Liver (tissue), 3 donors: Measurements from ENCODE around the gene CHST5.

Experiments used
- GABPA ChIP-seq, 2 donors: IDR thresholded peaks in 1 of 2; conservative IDR thresholded peaks in 1 of 2; 2 replicates each; pipeline ENCODE4 v1.6.1; 2016; ENCODE audit warnings: antibody characterized with exemption in 2 of 2, mild to moderate bottlenecking in 1 of 2, moderate library complexity in 1 of 2
- MAX ChIP-seq: IDR thresholded peaks from 2 replicates; pipeline ENCODE4 v1.6.1; 2016; ENCODE audit warnings: antibody characterized with exemption
- RAD21 ChIP-seq, 2 donors: IDR thresholded peaks; 2 replicates each; pipeline ENCODE4 v1.6.1; 2016; ENCODE audit warnings: antibody characterized with exemption in 2 of 2, mild to moderate bottlenecking in 2 of 2
- REST ChIP-seq: IDR thresholded peaks from 2 replicates; pipeline ENCODE4 v1.6.1; 2016; ENCODE audit warnings: antibody characterized with exemption, mild to moderate bottlenecking
- SP1 ChIP-seq: IDR thresholded peaks from 2 replicates; pipeline ENCODE4 v1.6.1; 2018; ENCODE audit warnings: antibody characterized with exemption, mild to moderate bottlenecking
- TAF1 ChIP-seq: conservative IDR thresholded peaks from 2 replicates; pipeline ENCODE4 v1.6.1; 2016; ENCODE audit warnings: antibody characterized with exemption, mild to moderate bottlenecking
- TF ChIP-seq, protein P1 (sequence below): fragments of 150-350 bp; IDR thresholded peaks from 2 replicates; pipeline ENCODE4 v1.5.1; 2017; ENCODE audit warnings: improper control_type of control experiment, low read depth, low read length; ENCODE audit not compliant: missing input control
- donor health status: healthy.
- donor health status: healthy.

DNA sequence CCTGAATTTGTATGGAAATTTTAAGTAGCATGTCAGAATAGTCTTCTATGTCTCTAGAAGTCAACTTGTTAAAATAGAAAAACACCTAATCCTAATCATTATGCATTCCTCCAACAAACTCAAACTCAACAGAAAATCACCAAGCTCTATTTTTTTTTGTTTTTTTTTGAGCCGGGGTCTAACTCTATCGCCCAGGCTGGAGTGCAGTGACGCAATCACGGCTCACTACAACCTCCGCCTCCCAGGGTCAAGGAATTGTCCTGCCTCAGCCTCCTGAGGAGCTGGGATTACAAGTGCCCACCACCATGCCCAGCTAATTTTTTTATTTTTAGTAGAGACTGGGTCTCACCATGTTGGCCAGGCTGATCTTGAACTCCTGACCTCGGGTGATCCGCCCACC, 10.4 kb upstream of the CHST5 start:
- TF ChIP-seq REST = no peak
- TF ChIP-seq MAX = no peak
- TF ChIP-seq, protein P1, sequence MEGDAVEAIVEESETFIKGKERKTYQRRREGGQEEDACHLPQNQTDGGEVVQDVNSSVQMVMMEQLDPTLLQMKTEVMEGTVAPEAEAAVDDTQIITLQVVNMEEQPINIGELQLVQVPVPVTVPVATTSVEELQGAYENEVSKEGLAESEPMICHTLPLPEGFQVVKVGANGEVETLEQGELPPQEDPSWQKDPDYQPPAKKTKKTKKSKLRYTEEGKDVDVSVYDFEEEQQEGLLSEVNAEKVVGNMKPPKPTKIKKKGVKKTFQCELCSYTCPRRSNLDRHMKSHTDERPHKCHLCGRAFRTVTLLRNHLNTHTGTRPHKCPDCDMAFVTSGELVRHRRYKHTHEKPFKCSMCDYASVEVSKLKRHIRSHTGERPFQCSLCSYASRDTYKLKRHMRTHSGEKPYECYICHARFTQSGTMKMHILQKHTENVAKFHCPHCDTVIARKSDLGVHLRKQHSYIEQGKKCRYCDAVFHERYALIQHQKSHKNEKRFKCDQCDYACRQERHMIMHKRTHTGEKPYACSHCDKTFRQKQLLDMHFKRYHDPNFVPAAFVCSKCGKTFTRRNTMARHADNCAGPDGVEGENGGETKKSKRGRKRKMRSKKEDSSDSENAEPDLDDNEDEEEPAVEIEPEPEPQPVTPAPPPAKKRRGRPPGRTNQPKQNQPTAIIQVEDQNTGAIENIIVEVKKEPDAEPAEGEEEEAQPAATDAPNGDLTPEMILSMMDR = no peak
- no peak for TF ChIP-seq TAF1
- TF ChIP-seq SP1 = no peak
- TF ChIP-seq GABPA (IDR thresholded peaks at IDR 0.05 in 1 of 2, conservative IDR thresholded peaks at IDR 0.05 in 1 of 2) = no peak
- no peak for TF ChIP-seq RAD21 (IDR thresholded peaks at IDR 0.05)
